ENCODE data around the gene NUDT19.

The NUDT19 gene

DNA sequence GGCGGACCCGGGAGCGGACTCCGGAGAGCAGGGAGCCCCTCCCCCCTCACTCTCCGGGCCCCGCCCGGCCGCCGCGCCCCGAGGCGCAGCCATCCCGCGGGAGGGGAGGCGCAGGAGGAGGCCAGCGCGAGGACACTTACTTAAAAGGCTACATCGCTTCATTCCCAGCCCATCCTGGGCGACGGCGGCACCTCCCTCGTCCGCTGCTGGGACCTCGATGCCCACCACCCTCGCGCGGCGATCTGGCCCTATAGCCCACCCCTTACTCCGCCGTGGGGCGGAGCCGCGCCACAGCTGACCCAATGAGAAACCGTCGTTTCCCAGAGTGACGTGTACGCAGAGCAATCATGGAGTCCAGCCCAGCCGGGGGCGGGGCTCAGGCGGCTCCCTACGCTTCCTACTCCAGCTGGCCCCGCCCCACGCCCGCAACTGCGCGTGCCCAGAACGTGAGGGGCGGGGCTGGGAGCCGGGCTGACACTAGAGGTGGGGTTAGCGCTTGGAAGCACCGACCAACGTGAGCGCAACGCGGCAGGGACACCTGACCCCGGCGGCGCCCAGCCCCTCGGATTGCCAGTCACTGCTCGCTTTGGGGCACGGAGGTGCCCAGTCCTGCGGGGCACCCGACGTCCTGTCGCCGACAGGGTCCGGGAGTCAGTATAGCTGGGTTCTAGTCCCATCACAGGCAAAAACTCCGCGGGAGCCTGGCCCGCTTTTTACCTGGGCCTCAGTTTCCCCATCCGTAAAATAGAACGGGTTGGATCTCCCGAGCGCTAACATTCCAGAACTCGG is 16.5 kb upstream of the NUDT19 start, which contains the start of gene ANKRD27 (continued):
- TF ChIP-seq ZNF792 (tag by site-specific recombination; IDR thresholded peaks at IDR 0.05) = no peak
- TF ChIP-seq ZNF701 (tag by site-specific recombination; IDR thresholded peaks at IDR 0.05) = no peak
- TF ChIP-seq ZEB2 (tag by site-specific recombination; IDR thresholded peaks at IDR 0.05) = peak; percentile 97
- peak; percentile 24; the same call in 1 of the 2 replicates for TF ChIP-seq ZNF146 (tag by site-specific recombination; IDR thresholded peaks at IDR 0.05)
- TF ChIP-seq, protein P1, sequence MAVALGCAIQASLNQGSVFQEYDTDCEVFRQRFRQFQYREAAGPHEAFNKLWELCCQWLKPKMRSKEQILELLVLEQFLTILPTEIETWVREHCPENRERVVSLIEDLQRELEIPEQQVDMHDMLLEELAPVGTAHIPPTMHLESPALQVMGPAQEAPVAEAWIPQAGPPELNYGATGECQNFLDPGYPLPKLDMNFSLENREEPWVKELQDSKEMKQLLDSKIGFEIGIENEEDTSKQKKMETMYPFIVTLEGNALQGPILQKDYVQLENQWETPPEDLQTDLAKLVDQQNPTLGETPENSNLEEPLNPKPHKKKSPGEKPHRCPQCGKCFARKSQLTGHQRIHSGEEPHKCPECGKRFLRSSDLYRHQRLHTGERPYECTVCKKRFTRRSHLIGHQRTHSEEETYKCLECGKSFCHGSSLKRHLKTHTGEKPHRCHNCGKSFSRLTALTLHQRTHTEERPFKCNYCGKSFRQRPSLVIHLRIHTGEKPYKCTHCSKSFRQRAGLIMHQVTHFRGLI (tag by site-specific recombination; IDR thresholded peaks at IDR 0.05) = peak; percentile 83
- TF ChIP-seq, protein P2, sequence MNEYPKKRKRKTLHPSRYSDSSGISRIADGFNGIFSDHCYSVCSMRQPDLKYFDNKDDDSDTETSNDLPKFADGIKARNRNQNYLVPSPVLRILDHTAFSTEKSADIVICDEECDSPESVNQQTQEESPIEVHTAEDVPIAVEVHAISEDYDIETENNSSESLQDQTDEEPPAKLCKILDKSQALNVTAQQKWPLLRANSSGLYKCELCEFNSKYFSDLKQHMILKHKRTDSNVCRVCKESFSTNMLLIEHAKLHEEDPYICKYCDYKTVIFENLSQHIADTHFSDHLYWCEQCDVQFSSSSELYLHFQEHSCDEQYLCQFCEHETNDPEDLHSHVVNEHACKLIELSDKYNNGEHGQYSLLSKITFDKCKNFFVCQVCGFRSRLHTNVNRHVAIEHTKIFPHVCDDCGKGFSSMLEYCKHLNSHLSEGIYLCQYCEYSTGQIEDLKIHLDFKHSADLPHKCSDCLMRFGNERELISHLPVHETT (tag by site-specific recombination; IDR thresholded peaks at IDR 0.05) = peak; percentile 42; the same call in 1 of the 2 replicates
- 0 out of 2 replicates have a peak, but pooled peaks have one; percentile 14 for TF ChIP-seq ZNF10 (tag by site-specific recombination; IDR thresholded peaks at IDR 0.05)
- TF ChIP-seq ZNF501 (tag by site-specific recombination; IDR thresholded peaks at IDR 0.05) = no peak
- peak; percentile 25; the same call in 1 of the 2 replicates for TF ChIP-seq ZNF394 (tag by site-specific recombination; IDR thresholded peaks at IDR 0.05; ENCODE audit: borderline replicate concordance)
- no peak for TF ChIP-seq ZNF707 (tag by site-specific recombination; IDR thresholded peaks at IDR 0.05)
- TF ChIP-seq HOXA7 (CRISPR knock-in tag; IDR thresholded peaks at IDR 0.05; ENCODE audit: borderline replicate concordance) = no peak
- TF ChIP-seq ZSCAN23 (tag by site-specific recombination; IDR thresholded peaks at IDR 0.05) = no peak
- TF ChIP-seq ZNF658 (tag by site-specific recombination; IDR thresholded peaks at IDR 0.05) = no peak
- peak; percentile 88 for TF ChIP-seq ZNF24 (tag by site-specific recombination; IDR thresholded peaks at IDR 0.05)
- TF ChIP-seq ZNF426 (tag by site-specific recombination; IDR thresholded peaks at IDR 0.05) = no peak
- no peak for TF ChIP-seq GLIS1 (tag by site-specific recombination; IDR thresholded peaks at IDR 0.05)
- TF ChIP-seq ZNF324 (tag by site-specific recombination; IDR thresholded peaks at IDR 0.05) = peak; percentile 82
- TF ChIP-seq SCRT2 (tag by site-specific recombination; IDR thresholded peaks at IDR 0.05) = no peak
- TF ChIP-seq, protein P3, sequence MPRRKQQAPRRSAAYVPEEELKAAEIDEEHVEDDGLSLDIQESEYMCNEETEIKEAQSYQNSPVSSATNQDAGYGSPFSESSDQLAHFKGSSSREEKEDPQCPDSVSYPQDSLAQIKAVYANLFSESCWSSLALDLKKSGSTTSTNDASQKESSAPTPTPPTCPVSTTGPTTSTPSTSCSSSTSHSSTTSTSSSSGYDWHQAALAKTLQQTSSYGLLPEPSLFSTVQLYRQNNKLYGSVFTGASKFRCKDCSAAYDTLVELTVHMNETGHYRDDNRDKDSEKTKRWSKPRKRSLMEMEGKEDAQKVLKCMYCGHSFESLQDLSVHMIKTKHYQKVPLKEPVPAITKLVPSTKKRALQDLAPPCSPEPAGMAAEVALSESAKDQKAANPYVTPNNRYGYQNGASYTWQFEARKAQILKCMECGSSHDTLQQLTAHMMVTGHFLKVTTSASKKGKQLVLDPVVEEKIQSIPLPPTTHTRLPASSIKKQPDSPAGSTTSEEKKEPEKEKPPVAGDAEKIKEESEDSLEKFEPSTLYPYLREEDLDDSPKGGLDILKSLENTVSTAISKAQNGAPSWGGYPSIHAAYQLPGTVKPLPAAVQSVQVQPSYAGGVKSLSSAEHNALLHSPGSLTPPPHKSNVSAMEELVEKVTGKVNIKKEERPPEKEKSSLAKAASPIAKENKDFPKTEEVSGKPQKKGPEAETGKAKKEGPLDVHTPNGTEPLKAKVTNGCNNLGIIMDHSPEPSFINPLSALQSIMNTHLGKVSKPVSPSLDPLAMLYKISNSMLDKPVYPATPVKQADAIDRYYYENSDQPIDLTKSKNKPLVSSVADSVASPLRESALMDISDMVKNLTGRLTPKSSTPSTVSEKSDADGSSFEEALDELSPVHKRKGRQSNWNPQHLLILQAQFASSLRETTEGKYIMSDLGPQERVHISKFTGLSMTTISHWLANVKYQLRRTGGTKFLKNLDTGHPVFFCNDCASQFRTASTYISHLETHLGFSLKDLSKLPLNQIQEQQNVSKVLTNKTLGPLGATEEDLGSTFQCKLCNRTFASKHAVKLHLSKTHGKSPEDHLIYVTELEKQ (tag by site-specific recombination; IDR thresholded peaks at IDR 0.05; ENCODE audit: borderline replicate concordance) = peak; percentile 17; the same call in 1 of the 2 replicates
- no peak for TF ChIP-seq MYNN (tag by site-specific recombination; IDR thresholded peaks at IDR 0.05; ENCODE audit: borderline replicate concordance)
- TF ChIP-seq, protein P4, sequence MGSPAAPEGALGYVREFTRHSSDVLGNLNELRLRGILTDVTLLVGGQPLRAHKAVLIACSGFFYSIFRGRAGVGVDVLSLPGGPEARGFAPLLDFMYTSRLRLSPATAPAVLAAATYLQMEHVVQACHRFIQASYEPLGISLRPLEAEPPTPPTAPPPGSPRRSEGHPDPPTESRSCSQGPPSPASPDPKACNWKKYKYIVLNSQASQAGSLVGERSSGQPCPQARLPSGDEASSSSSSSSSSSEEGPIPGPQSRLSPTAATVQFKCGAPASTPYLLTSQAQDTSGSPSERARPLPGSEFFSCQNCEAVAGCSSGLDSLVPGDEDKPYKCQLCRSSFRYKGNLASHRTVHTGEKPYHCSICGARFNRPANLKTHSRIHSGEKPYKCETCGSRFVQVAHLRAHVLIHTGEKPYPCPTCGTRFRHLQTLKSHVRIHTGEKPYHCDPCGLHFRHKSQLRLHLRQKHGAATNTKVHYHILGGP (tag by site-specific recombination; IDR thresholded peaks at IDR 0.05) = no peak
- TF ChIP-seq ZNF610 (tag by site-specific recombination; IDR thresholded peaks at IDR 0.05; ENCODE audit: borderline replicate concordance) = peak; percentile 58; the same call in 1 of the 2 replicates
- peak; percentile 16; the same call in 1 of the 2 replicates for TF ChIP-seq ZNF843 (tag by site-specific recombination; IDR thresholded peaks at IDR 0.05)
- TF ChIP-seq ZNF37A (tag by site-specific recombination; IDR thresholded peaks at IDR 0.05) = no peak
- TF ChIP-seq, protein P5, sequence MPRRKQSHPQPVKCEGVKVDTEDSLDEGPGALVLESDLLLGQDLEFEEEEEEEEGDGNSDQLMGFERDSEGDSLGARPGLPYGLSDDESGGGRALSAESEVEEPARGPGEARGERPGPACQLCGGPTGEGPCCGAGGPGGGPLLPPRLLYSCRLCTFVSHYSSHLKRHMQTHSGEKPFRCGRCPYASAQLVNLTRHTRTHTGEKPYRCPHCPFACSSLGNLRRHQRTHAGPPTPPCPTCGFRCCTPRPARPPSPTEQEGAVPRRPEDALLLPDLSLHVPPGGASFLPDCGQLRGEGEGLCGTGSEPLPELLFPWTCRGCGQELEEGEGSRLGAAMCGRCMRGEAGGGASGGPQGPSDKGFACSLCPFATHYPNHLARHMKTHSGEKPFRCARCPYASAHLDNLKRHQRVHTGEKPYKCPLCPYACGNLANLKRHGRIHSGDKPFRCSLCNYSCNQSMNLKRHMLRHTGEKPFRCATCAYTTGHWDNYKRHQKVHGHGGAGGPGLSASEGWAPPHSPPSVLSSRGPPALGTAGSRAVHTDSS (tag by site-specific recombination; IDR thresholded peaks at IDR 0.05) = no peak
- TF ChIP-seq, protein P6, sequence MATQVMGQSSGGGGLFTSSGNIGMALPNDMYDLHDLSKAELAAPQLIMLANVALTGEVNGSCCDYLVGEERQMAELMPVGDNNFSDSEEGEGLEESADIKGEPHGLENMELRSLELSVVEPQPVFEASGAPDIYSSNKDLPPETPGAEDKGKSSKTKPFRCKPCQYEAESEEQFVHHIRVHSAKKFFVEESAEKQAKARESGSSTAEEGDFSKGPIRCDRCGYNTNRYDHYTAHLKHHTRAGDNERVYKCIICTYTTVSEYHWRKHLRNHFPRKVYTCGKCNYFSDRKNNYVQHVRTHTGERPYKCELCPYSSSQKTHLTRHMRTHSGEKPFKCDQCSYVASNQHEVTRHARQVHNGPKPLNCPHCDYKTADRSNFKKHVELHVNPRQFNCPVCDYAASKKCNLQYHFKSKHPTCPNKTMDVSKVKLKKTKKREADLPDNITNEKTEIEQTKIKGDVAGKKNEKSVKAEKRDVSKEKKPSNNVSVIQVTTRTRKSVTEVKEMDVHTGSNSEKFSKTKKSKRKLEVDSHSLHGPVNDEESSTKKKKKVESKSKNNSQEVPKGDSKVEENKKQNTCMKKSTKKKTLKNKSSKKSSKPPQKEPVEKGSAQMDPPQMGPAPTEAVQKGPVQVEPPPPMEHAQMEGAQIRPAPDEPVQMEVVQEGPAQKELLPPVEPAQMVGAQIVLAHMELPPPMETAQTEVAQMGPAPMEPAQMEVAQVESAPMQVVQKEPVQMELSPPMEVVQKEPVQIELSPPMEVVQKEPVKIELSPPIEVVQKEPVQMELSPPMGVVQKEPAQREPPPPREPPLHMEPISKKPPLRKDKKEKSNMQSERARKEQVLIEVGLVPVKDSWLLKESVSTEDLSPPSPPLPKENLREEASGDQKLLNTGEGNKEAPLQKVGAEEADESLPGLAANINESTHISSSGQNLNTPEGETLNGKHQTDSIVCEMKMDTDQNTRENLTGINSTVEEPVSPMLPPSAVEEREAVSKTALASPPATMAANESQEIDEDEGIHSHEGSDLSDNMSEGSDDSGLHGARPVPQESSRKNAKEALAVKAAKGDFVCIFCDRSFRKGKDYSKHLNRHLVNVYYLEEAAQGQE (tag by site-specific recombination; IDR thresholded peaks at IDR 0.05) = peak; percentile 52; the same call in 1 of the 2 replicates
- TF ChIP-seq ZBTB7A (tag by site-specific recombination; IDR thresholded peaks at IDR 0.05; ENCODE audit: low read depth) = peak; percentile 23; the same call in 1 of the 2 replicates

All from HEK293 (cell line).